GM21515 (cell line): ENCODE measurements around the gene FAM118A.
"Not testable (repeated sequence)": the region's sequence is repeated elsewhere in the genome, so short reads cannot be mapped to it uniquely, and the experiment has no call there.

Source experiments
- ATAC-seq: cut with Tn5 transposase; IDR thresholded peaks from one replicate; pipeline ENCODE4 v1.9.1; 2021; ENCODE audit not compliant: unreplicated experiment

The FAM118A gene

DNA sequence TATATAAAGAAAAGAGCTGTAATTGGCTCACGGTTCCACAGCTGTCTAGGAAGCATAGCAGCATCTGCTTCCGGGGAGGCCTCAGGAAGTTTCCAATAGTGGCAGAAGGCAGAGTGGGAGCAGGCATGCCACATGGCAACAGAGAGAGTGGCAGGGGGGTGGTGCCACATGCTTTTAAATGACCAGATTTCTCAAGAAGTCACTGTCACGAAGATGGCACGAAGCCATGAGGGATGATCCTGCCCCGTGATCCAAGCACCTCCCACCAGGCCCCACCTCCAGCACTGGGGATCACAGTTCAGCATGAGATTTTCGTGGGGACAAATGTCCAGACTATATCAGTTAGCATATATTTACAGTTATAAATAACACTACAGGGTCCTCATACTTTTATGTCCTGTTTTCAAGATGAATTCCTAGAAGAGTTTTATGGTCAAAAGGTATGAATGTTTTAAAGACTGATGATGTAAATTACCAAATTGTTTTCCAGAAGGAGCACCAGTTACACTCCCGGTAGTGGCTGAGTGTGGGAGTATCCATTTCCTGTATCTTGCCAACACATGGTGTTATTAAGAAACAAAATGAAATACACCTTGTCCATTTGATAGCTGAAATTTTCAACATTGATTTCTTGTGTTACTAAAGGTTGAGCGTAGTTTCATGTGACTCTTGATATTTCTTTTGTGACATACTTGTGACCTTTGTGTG, 19.2 kb downstream of the FAM118A start:
- ATAC-seq, result no peak

DNA sequence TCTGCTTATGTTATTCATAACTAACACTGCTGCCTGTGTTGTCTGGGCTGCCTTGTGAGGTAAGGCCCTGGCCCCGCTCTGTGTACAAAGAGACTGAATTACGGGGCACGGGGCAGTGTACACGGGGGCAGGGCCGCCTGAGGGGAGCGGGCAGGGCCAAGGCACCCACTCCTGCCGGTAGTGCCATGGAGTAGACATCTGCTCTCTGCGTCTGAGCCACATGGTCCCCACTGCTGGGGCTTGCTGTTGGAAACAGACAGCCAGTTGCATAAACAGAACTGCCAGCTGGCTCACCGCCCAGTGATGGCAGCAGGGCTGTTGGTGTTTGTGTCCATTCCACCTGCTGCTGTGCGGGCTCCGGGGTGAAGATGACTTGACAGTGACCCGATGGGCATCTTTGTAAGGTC, 19.8 kb downstream of the FAM118A start:
- ATAC-seq, result no peak

- ATAC-seq, result no peak
Measured at GRCh38 chr22:45330548-45330947, 20.8 kb downstream of the FAM118A start.

DNA sequence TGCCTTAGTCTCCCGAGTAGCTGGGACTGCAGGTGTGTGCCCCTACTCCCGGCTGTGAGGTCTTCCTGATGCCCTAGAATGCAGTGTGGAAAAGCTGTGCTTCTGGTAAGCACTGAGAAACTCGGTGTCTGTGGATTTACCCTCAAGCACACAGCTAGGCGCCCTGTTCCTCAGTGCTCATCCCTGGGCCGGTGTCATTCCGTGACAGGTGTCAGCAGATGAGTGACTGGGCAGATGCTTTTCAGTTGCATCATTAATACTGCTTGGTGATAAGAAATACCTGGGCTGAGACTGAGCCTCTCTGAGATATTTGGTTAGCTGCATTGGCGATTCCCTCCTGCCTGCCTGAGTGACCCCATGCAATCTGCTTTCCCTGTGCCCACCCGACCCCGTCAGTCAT, 21.8 kb downstream of the FAM118A start:
- no peak for ATAC-seq

DNA sequence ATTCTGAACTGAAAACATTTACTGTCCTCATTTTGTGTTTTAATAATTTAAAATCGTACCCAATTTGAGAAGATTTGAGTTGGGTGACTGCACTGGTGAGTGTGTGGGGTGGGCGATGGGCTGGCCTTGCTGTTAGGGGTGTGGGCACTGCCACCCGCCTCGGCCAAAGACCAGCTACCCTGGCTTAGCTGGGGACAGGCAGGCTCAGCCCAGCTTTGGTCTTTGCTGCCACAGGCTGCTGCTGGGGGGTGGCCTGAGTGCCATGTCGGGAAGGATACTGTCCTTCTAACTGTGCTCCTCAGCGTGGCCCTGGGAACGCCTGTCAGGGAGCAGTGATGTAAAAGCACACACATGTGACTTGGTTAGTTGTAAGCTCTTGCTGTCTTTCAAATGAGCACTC, 22.3 kb downstream of the FAM118A start:
- ATAC-seq, result no peak

- no peak for ATAC-seq
Measured at GRCh38 chr22:45334068-45334467, 24.3 kb downstream of the FAM118A start.

DNA sequence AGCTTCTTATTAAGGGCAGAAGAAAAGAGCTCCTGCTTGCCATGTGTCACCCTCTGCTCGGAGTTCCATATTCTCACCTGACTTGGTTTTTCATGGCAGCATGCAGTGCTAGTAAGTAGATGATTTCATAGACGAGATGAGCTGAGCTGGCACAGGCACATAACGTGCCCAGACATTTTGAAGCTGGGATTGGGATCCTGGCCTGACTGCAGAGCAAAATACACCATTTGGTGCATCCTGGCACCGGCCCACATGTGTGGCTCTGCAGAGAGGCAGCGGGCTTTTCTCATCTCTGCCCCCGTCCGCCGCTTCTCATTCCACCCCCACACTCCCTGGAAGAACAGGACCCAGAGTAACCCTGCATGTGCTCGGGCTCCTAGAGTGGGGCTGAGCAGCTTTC, 24.8 kb downstream of the FAM118A start:
- no peak for ATAC-seq

GRCh38 chr22:45335021-45335818, 25.5 kb downstream of the FAM118A start:
- ATAC-seq, result no peak

GRCh38 chr22:45335854-45336522, 26.3 kb downstream of the FAM118A start:
- ATAC-seq, result no peak

DNA sequence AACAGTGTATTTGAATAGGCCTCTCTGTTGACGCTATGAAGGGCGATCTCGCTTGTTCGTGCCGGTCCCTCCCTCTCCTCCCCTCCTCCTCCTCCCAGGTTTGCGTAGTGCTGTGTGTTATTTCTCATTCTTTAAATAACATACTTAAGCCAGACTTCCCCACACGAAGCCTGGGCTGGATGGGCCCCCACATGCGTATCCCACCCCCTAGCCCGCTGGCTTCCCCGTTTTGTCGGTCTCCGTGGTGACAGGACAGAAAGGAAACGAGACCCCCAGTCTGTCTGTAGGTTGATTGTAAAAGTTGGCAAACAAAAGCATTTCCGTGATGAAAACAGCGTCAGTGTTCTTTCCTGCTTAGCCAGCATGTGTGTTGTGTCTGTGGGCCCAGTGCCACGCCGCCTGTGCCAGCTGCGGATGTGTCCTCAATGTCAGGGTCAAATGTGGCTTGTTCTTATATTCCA, 27.3 kb downstream of the FAM118A start:
- no peak for ATAC-seq

DNA sequence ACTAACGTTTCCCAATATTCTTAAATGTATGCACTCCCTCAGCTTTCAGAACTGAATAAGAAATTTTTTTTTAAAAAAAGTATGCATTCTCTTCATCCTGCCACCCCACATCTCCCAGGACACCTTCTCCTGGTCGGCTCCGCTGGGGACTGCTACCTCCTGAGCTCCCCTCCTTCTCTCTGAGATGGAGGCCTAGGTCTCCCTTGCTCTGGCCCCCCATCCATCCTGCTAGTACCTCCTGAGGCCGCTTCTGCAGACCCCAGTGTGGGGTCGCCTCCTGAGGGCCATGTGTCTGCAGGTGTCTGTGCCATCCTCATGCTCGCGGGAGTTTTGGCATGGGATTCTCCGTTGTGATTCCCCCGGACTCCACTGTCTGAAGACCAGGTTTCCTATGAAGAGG, 27.8 kb downstream of the FAM118A start:
- no peak for ATAC-seq

- ATAC-seq, result no peak
Measured at GRCh38 chr22:45338795-45339194, 29.1 kb downstream of the FAM118A start.

- no peak for ATAC-seq
Measured at GRCh38 chr22:45340323-45340722, 30.6 kb downstream of the FAM118A start.

- ATAC-seq, result no peak
Measured at GRCh38 chr22:45341498-45341897, 31.8 kb downstream of the FAM118A start.

DNA sequence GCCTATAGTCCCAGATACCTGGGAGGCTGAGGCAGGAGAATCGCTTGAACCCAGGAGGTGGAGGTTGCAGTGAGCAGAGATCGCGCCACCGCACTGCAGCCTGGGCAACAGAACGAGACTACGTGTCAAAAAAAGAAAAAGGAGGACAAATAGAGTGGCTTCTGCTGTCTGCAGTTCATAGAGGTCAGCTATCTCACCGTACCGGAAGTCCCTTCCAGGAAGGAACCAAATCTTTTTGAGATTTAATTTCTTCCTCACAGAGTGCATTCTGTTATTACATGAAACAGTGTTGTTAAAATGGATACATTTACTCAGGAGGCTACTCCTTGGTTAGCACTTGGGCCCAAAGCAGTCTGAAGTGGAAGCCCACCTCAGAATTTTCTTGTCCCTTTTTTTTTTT, 33.4 kb downstream of the FAM118A start:
- no peak for ATAC-seq

GRCh38 chr22:45344334-45344733, 34.6 kb downstream of the FAM118A start:
- ATAC-seq, result no peak

DNA sequence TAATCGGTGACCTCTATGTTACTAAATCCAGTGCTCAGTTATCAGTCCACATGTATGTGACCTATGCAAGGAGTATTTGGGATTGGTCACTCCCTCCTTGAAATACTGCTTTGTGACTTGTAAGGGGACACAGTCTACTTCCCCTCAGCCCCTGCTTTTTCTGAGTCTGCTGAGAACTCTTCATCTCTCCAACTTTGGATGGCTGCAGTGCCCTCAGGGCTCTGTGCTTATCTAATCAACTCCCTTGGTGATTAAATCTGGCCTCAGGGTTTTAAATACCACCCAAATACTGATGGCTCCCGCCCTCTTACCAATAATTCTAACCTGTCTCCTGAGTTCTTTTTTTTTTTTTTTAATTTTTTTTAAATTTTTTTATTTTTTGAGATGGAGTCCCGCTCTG, 40.2 kb downstream of the FAM118A start:
- no peak for ATAC-seq

GRCh38 chr22:45351956-45352355, 42.2 kb downstream of the FAM118A start:
- ATAC-seq, result no peak

DNA sequence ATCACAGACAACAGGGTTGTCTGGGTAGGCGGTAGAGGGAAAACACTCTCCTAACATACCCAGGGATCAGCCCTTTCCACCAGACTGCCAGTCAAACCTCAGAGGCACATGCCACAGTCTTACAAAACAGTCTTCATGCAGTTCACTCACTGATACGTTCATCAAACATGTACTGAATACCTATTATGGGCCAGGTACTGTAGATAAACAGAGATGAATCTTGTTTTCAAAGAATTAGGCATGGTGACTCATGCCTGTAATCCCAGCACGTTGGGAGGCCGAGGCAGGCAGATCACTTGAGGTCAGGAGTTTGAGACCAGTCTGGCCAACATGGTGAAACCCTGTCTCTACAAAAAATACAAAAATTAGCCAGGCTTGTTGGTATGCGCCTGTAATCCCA, 43.0 kb downstream of the FAM118A start:
- not testable (repeated sequence) for ATAC-seq

DNA sequence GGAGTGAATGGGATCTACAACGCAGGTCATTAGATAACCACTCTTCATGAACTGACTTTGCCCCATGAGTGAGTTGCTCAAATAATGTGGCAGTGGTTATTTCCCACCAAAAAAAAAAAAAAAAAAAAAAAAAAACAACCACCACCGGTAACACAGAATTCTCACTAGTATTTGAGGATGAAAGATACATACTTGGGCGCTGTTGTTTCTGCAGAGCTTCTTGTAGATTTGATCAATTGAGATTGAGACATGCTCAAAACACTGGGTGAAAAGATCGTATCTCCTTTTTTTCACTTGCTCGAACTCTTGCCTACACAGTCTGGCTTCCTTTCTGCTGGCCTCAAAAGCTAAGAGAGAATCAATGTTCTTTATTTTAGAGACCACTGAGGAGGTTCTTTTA, 44.1 kb downstream of the FAM118A start:
- no peak for ATAC-seq

GRCh38 chr22:45357490-45357889, 47.8 kb downstream of the FAM118A start:
- no peak for ATAC-seq

GRCh38 chr22:45358127-45358526, 48.4 kb downstream of the FAM118A start:
- no peak for ATAC-seq
